HG03135 (cell line): ENCODE measurements around the gene SAMD14.
A peak's percentile ranks its signal among the peaks of the same experiment; 100 is the strongest.

ENCODE experiments used
- ATAC-seq: cut with Tn5 transposase; IDR thresholded peaks from one replicate; pipeline ENCODE4 v1.9.1; 2021; ENCODE audit warnings: mild to moderate bottlenecking, moderate library complexity; ENCODE audit not compliant: unreplicated experiment

The SAMD14 gene

GRCh38 chr17:50165466-50165865 lies 35.5 kb upstream of the SAMD14 start:
- no peak for ATAC-seq

GRCh38 chr17:50165066-50165465 lies 35.1 kb upstream of the SAMD14 start:
- no peak for ATAC-seq

- no peak for ATAC-seq
These were observed 34.7 kb upstream of the SAMD14 start for GRCh38 chr17:50164697-50164988.

- ATAC-seq, result no peak
These were observed 34.1 kb upstream of the SAMD14 start for GRCh38 chr17:50163843-50164696.

GRCh38 chr17:50162466-50163254 lies 32.7 kb upstream of the SAMD14 start:
- ATAC-seq, result no peak

- no peak for ATAC-seq
These were observed 31.9 kb upstream of the SAMD14 start for GRCh38 chr17:50161911-50162288.

GRCh38 chr17:50161023-50161910 lies 31.3 kb upstream of the SAMD14 start:
- peak; percentile 76 for ATAC-seq

GRCh38 chr17:50157891-50158290 lies 27.9 kb upstream of the SAMD14 start:
- no peak for ATAC-seq

GRCh38 chr17:50155115-50155819 lies 25.3 kb upstream of the SAMD14 start:
- ATAC-seq, result no peak

GRCh38 chr17:50154604-50155003 lies 24.6 kb upstream of the SAMD14 start:
- ATAC-seq, result no peak

GRCh38 chr17:50153650-50154575 lies 24.0 kb upstream of the SAMD14 start:
- no peak for ATAC-seq

- no peak for ATAC-seq
These were observed 22.8 kb upstream of the SAMD14 start for GRCh38 chr17:50152736-50153135.

GRCh38 chr17:50151937-50152547 lies 22.1 kb upstream of the SAMD14 start:
- ATAC-seq, result no peak

- peak; percentile 44 for ATAC-seq
These were observed 21.3 kb upstream of the SAMD14 start for GRCh38 chr17:50151041-50151936.

- no peak for ATAC-seq
These were observed 20.5 kb upstream of the SAMD14 start, which contains the start of gene PPP1R9B for GRCh38 chr17:50150354-50151040. Gene PPP1R9B (minus strand): TSS chr17:50150677. CDS start chr17:50150513, 164 bp downstream.

GRCh38 chr17:50149417-50150353 lies 19.7 kb upstream of the SAMD14 start:
- no peak for ATAC-seq

GRCh38 chr17:50149091-50149416 lies 19.1 kb upstream of the SAMD14 start:
- ATAC-seq, result no peak
